Measurements from ENCODE around the gene FTO. TPM values are rescaled to one million over a fixed set of nuclear protein-coding genes. Genes with fewer than 3 reads are reported as not detected.
A peak's percentile ranks its signal among the peaks of the same experiment; 100 is the strongest.

The FTO gene
- total RNA-seq, 1 donor from 2014 or later: 85.1 TPM

- no peak for TF ChIP-seq CTCF (conservative IDR thresholded peaks at IDR 0.05)
- no peak for DNase-seq (ENCODE audit: extremely low spot score, unreplicated experiment)
- no peak overlapping the region for H3K27ac Mint-ChIP-seq
- H3K27me3 Mint-ChIP-seq: no peaks in the 10 kb centered on the region
- peaks cover 7% of the 10 kb centered on the region for H3K36me3 Mint-ChIP-seq
- H3K4me3 Mint-ChIP-seq: no peak overlapping the region
- H3K9me3 Mint-ChIP-seq: no peaks in the 10 kb centered on the region
- H3K4me1 Mint-ChIP-seq (ENCODE audit: unreplicated experiment): peaks cover 8% of the 10 kb centered on the region
Observed at GRCh38 chr16:53955221-53955875, 251.4 kb downstream of the FTO start.

- Mint-ChIP-seq H3K4me3 (no peak overlapping the region), H3K27me3 (no peaks in the 10 kb centered on the region), H3K27ac (no peak overlapping the region), H3K9me3 (no peaks in the 10 kb centered on the region), H3K36me3 (peaks cover 12% of the 10 kb centered on the region), H3K4me1 (ENCODE audit: unreplicated experiment) (peaks cover 21% of the 10 kb centered on the region)
- no peak for TF ChIP-seq CTCF (conservative IDR thresholded peaks at IDR 0.05)
- no peak for DNase-seq (ENCODE audit: extremely low spot score, unreplicated experiment)
Observed at GRCh38 chr16:53958341-53958880, 254.5 kb downstream of the FTO start.

GRCh38 chr16:53960050-53960812 is 256.3 kb downstream of the FTO start:
- Mint-ChIP-seq H3K9me3 (no peaks in the 10 kb centered on the region), H3K4me1 (ENCODE audit: unreplicated experiment) (peaks cover 22% of the 10 kb centered on the region), H3K27me3 (no peaks in the 10 kb centered on the region), H3K27ac (no peak overlapping the region), H3K36me3 (peaks cover 9% of the 10 kb centered on the region), H3K4me3 (no peak overlapping the region)
- DNase-seq (ENCODE audit: extremely low spot score, unreplicated experiment): no peak
- no peak for TF ChIP-seq CTCF (conservative IDR thresholded peaks at IDR 0.05)

- H3K4me3 Mint-ChIP-seq: peak overlapping the region; percentile 68
- no peak for DNase-seq (ENCODE audit: extremely low spot score, unreplicated experiment)
- H3K9me3 Mint-ChIP-seq: no peaks in the 10 kb centered on the region
- peaks cover 6% of the 10 kb centered on the region for H3K36me3 Mint-ChIP-seq
- no peak for TF ChIP-seq CTCF (conservative IDR thresholded peaks at IDR 0.05)
- no peaks in the 10 kb centered on the region for H3K27me3 Mint-ChIP-seq
- peaks cover 22% of the 10 kb centered on the region for H3K4me1 Mint-ChIP-seq (ENCODE audit: unreplicated experiment)
- peak overlapping the region; percentile 42 for H3K27ac Mint-ChIP-seq
Observed at GRCh38 chr16:53960954-53961616, 257.1 kb downstream of the FTO start.

GRCh38 chr16:53962041-53962440 is 258.1 kb downstream of the FTO start:
- Mint-ChIP-seq H3K9me3 (no peaks in the 10 kb centered on the region), H3K36me3 (peaks cover 8% of the 10 kb centered on the region), H3K27me3 (no peaks in the 10 kb centered on the region), H3K4me3 (no peak overlapping the region), H3K27ac (no peak overlapping the region), H3K4me1 (ENCODE audit: unreplicated experiment) (peaks cover 27% of the 10 kb centered on the region)
- no peak for DNase-seq (ENCODE audit: extremely low spot score, unreplicated experiment)
- no peak for TF ChIP-seq CTCF (conservative IDR thresholded peaks at IDR 0.05)

Measured in type B pancreatic cell (in vitro differentiated cells).